HG02759 (cell line): Measurements from ENCODE around the gene LUZP2.

Source experiments
- ATAC-seq: cut with Tn5 transposase; IDR thresholded peaks from one replicate; pipeline ENCODE4 v1.9.1; 2021; ENCODE audit warnings: mild to moderate bottlenecking, moderate library complexity; ENCODE audit not compliant: unreplicated experiment

LUZP2 gene

DNA sequence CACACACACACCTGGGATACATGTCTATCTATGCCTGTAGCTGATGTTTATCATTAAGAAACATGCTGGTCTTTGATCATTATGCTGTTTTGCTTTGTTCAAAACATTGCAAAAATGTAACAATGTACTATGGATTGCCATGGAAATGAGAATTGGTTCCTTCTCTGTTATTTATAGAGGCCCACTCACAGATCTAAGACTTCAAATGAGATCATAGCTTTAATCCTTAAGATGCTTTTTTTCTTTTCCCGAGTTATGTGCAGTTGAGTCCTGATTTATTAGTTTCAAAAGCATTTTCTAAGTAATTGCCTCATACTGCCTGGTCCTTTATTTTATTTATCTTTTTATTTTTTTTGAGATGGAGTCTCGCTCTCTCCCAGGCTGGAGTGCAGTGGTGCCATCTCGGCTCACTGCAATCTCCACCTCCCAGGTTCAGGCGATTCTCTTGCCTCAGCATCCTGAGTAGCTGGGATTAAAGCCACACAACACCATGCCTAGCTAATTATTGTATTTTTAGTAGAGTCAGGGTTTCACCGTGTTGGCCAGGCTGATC, 131.4 kb downstream of the LUZP2 start:
- ATAC-seq: no peak

DNA sequence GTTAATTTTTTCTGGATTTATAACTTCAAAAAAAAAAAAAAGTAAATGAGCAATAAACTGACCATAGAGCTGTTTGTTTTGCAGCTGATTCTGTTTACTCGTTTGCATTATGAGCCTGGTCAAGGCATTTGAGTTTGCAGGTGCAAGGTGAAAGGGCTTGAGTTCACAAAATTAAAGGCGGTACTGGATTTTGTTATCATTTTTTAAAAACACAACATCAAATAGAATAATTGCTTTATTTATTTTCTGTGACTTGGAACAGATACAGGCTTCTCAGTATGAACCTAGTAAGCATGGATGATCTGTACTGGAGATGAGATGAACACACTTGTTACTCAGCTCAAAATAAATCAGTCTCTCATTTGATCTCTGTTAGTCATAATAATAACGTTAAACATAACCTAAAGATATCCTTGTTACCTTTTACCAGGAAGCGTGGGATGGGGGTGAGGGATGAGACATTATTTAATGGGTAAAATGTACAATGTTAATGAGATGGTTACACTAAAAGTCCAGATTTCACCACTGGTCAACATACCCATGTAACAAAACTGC, 137.8 kb downstream of the LUZP2 start:
- ATAC-seq: no peak

GRCh38 chr11:24635588-24636290, 138.9 kb downstream of the LUZP2 start:
- ATAC-seq: no peak

DNA sequence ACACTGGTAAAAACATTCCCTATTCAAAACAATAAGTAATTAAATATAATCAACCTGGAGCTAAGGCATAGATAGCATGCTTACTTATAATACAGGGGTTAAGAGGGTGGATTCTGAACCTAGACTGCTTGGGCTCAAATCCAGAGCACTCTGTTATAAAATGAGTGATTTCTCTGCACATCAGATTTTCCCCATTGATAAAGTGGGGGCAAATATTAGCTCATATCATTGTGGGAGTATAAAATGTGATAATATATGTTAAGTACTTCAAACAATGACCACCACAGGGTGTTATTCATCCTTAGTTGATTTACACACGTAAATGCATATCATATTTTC, 139.4 kb downstream of the LUZP2 start:
- no peak for ATAC-seq

DNA sequence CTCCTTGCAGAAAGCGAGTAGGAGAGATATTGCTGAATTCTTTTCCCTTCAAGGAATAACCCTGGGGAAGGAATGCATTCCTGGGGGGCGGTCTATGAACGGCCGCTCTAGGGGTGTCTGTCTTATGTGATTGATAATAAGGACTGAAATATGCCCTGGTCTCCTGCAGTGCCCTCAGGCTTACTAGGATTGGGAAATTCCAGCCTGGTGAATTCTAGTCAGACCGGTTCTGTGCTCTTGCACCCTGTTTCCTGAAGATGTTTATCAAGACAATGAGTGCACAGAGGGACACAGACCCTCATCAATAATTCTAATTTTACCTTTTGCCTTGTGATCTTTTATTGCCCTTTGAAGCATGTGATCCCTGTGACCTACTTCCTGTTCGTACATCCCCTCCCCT, 140.7 kb downstream of the LUZP2 start:
- ATAC-seq: no peak

GRCh38 chr11:24642648-24643047, 145.8 kb downstream of the LUZP2 start:
- no peak for ATAC-seq

DNA sequence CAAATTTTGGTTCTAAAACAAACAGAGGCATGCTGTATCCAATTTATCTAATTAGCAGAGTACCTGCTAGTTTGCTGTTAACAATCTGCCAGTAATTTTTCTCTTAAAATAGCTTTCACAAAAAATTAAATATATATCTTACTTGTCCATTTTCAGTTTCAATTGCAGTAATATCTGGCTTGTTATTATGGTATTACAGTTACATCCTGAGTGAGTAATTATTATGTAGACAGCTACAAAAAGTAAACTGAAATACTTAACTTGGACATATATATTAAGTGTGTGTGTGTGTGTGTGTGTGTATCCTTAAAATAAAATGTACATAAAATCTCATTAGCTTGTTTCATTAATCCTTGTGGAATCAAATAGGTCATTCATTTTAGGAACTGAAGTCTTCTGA, 148.7 kb downstream of the LUZP2 start:
- ATAC-seq: no peak

DNA sequence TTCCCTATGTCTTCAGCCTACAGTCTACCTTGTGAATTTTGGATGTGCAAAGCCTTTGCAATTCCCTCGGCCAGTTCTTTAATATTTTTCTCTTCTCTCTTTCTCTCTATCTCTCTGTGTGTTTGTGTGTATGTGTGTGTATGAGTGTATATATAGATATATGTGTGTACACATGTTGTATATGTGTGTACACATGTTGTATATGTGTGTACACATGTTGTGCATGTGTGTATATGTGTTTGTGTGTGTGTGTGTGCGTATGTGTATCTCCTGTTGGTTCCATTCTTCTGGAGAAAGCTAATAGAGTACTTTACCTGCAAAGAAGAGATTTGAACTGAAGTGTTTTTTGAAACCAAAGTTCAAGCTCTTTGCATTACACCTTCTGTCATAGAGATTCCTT, 155.0 kb downstream of the LUZP2 start:
- no peak for ATAC-seq

GRCh38 chr11:24653901-24654300, 157.0 kb downstream of the LUZP2 start:
- no peak for ATAC-seq

DNA sequence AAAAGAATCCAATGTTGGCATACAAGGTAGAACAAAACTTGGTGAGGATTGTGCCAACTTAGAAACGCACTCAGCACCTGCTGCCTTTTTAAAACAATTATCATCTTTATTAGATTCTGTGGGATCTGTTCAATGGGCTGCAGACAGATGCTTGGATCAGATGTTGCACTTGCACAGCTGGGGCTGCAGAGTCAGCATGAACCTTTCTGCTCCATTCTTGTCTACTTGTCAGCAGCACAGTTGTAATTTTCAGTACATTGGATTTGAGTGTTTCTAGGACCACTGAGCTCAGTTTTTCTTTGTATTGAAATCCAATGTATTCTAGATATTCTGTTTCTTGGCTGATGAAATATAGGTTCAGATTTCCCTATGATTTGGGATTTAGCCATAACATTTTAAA, 164.5 kb downstream of the LUZP2 start:
- no peak for ATAC-seq

DNA sequence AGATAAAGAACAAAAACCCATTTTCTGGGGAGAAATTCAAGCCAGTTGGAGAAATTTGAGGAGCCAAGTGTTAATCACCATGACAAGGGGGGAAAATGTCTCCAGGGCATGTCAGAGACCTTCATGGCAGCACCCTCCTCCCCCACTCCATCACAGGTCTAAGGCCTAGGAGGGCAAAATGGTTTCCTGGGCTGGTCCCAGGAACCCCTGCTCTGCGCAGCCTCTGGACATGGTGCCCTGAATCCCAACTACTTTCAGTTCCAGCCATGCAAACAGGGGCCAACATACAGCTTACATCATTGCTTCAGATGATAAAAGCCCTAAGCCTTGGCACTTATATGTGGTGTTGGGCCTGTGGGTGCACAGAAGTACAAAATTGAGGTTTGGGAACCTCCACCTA, 167.5 kb downstream of the LUZP2 start:
- no peak for ATAC-seq

DNA sequence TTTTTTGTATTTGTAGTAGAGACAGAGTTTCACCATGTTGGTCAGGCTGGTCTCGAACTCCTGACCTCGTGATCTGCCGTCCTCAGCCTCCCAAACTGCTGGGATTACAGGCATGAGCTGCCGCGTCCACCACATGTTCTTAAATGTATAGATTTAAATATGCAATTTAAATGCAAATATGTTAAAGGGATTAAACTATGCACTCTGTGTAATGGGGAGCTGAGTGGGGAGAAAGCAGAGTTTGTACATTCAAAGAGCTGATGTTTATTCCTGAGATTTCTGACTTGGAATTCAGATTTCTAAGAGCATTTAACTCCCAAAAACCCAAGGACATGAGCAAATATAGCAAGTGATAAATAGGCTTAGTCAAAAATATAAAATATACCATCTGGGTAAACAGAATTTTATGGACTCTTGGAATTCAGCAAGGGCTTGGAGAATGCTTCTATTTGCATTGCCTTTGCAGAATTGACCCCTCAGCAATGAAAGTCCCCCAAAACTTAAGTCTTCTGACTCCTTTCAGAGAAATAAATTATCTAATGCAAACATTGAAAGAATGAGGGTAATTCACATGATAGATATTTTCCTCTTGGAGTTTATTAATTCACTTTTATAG, 170.6 kb downstream of the LUZP2 start:
- ATAC-seq: no peak

DNA sequence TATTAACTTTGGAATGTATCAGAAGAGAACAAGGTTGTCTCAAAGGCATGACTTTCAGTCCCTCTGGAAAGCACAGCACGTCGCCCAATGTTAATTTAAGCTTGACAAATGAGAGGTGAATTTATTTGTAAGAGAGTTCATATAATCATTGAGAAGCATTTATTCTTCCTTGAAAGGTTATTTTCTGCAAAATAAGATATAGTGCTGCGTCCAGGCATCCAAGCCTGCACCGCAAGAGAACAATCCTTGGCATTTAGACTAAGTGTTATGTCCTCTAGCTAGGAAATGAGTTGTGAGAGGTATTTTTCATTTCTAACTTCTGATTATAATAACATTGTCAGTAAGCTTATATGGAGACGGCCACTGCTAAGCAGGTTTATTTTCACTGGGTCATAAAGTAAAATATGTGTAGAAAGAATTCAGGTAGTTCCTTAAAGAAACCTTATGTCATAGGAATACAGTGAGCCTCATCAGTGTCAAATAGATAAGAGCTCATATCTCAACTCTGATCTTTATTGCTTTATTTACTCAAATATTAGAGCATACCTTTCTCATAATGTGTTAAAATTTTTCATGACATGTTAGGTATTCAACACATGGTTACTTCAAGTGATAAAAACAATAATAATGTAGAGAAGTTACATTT, 182.0 kb downstream of the LUZP2 start:
- no peak for ATAC-seq

GRCh38 chr11:24679821-24680351, 183.0 kb downstream of the LUZP2 start:
- no peak for ATAC-seq

- no peak for ATAC-seq
These were observed 186.7 kb downstream of the LUZP2 start for GRCh38 chr11:24683583-24683982.

DNA sequence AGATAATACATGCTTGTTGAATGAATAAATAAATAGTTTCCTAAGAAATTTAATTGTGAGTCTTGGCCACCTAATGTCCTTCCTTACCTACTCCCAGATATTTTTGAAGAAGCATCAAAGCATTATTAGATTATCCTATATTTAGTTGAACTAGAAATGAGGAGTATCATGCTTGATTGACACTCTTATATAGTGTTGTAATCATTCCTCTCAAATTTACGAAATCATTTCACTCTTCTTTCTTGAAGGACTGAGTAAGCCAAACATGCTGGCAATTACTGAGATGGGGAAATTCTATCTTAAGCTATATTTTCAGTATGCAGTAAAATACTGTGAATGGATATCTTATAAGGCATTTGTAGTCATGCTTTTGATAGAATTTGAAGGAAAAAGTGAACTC, 189.0 kb downstream of the LUZP2 start:
- no peak for ATAC-seq

DNA sequence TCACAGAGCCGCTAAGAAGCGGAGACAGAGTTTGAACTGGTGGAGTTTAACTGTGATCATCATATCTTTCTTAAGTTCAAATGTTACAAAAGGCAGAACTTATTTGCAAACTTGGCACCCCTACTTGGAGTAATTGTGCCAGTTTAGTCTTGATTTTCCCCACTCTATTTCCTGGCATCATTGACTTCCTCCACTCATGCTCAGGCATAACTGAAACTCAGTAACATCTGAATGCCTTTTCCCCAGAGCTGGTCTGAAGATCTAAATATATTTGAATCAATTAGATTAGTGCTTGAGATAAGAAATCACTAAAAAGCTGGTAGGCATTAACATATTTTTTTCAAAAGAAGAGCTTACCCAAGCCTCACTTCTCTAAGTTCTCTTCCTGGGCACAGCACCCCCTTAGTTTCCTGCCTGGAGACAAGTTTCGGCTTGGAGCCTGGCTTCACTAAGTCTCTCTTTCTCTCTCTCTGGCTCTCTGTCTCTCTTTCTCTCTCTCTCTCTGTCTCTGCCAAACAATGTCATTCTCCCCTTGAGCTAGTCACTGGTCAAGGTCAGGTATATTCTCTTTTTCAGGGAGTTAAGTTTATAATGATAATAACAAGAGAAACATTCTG, 190.8 kb downstream of the LUZP2 start:
- ATAC-seq: no peak

DNA sequence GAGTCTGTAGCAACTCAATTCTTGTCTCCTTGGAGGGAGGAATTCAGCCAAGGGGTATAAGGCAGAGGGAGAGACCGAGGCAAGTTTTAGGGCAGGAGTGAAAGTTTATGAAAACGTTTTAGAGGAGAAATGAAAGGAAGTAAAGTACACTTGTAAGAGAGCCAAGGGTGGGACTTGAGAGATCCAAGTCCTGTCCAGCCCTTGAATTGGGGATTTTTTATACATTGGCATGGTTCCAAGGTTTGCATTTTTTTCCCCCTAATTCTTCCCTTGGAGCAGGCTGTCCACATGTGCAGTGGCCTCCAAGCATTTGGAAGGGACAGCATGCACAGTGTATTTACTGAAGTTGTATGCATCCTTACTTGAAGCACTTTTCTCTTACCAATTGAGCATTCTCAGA, 192.1 kb downstream of the LUZP2 start:
- ATAC-seq: no peak

DNA sequence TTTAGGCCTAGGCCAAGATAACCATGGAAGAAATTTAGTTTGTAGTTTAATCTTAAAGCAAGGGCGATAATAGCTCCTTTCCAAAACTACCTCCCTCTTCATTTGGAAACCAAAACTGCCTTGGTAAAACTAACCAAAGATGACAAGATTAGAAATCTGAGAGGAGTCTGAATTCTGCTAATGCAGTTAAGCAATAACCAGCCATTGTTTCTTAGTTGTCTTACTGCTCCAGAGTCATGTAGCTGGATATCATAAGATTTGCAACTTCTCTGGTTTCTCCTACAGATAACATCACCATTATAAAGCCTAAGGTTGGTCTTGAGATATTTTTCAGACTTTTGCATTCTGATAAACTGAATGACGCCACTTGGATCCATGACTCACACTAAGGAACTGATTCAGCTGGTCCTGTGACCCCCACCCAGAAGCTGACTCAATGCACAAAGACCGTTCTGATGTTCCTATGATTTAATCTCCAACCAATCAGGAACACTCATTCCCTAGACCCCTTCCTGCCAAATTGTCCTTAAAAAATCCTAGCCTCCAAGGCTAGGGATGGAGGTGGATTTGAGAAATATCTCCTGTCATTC, 200.8 kb downstream of the LUZP2 start:
- ATAC-seq: no peak

GRCh38 chr11:24704716-24705115, 207.9 kb downstream of the LUZP2 start:
- ATAC-seq: no peak

DNA sequence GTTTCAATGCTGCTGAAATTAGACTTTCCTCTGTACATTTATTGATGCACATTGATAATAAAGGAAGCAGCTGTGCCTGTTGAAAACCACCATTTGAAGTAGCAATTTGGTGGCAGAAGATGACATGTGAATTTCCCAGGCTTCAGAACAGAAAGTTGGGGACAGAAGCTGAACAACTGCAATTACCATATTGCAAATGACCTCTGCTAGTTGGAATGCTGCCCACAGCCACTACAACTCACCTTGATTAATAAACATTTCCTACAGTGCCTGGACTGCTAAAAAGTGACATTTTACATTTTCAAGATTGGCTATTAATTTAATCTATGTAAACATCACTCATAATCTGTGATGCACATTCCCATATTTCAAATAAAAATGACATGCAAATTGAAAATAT, 208.6 kb downstream of the LUZP2 start:
- ATAC-seq: no peak
